Naive thymus-derived CD4-positive, alpha-beta T cell (primary cell): ENCODE measurements around the gene TSHZ2. TPM values are rescaled to one million over a fixed set of nuclear protein-coding genes. Genes with fewer than 3 reads are reported as not detected.

Experiments used
- ATAC-seq: fragments of 150-1000 bp; cut with Tn5 transposase; 2 replicates; pipeline ENCODE4 v1.10.0; 2021; ENCODE audit warnings: mild to moderate bottlenecking, moderate library complexity
- CTCF ChIA-PET: fragments of 350-600 bp; sonication (Branson Sonifier 250); formaldehyde crosslinking; loops from one replicate; lab custom pipeline; 2021; ENCODE audit warnings: antibody characterized with exemption; lab: Charles Lee
- POLR2A ChIA-PET: fragments of 350-600 bp; sonication (Branson Sonifier 250); formaldehyde crosslinking; loops from one replicate; lab custom pipeline; 2021; ENCODE audit warnings: antibody characterized with exemption, inconsistent platforms; lab: Charles Lee
- DNase-seq, 9 donors: peaks; one replicate each; pipeline versions ENCODE4 v3.0.0 to v3.0.0-alpha.2; 2020 to 2022; ENCODE audit warnings: mixed read lengths in 1 of 9
- H3K27ac ChIP-seq: one replicate; pipeline ENCODE4 v1.7.0; 2013; ENCODE audit warnings: mild to moderate bottlenecking, low read depth, low read length, moderate library complexity
- H3K27me3 ChIP-seq, 2 donors: one replicate each; pipeline ENCODE4 v1.7.0; 2013; ENCODE audit warnings: low read length in 2 of 2, mild to moderate bottlenecking in 2 of 2, moderate library complexity in 2 of 2; ENCODE audit not compliant: control insufficient read depth in 2 of 2, insufficient read depth in 2 of 2
- H3K36me3 ChIP-seq, 3 experiments: 1 replicate in 2 of 3; 2 replicates in 1 of 3; pipeline ENCODE4 v1.7.0; 2013; ENCODE audit warnings: low read length in 3 of 3, mild to moderate bottlenecking in 3 of 3, moderate library complexity in 1 of 3; ENCODE audit not compliant: insufficient read depth in 3 of 3, control insufficient read depth in 2 of 3
- H3K4me1 ChIP-seq, 2 donors: one replicate each; pipeline ENCODE4 v1.7.0; 2013; ENCODE audit warnings: low read length in 2 of 2, mild to moderate bottlenecking in 2 of 2, moderate library complexity in 1 of 2; ENCODE audit not compliant: control insufficient read depth in 2 of 2, insufficient read depth in 2 of 2
- H3K4me3 ChIP-seq: 2 replicates; pipeline ENCODE4 v1.7.0; 2013; ENCODE audit warnings: mild to moderate bottlenecking, low read length
- H3K9me3 ChIP-seq, 3 experiments: 1 replicate in 2 of 3; 2 replicates in 1 of 3; pipeline ENCODE4 v1.7.0; 2013; ENCODE audit warnings: low read length in 3 of 3; ENCODE audit not compliant: control insufficient read depth in 2 of 3
- H3K27ac Mint-ChIP-seq, 9 donors: one replicate each; pipeline ENCODE4 v1.8.0; 2020 to 2022; ENCODE audit warnings: mixed read lengths in 9 of 9, mild to moderate bottlenecking in 8 of 9, moderate library complexity in 5 of 9, inconsistent platforms in 2 of 9
- H3K27me3 Mint-ChIP-seq, 5 donors: one replicate each; pipeline ENCODE4 v1.8.0; 2021 to 2022; ENCODE audit warnings: mixed read lengths in 5 of 5, mild to moderate bottlenecking in 1 of 5
- H3K36me3 Mint-ChIP-seq, 5 donors: one replicate each; pipeline ENCODE4 v1.8.0; 2020 to 2022; ENCODE audit warnings: mixed read lengths in 5 of 5, mild to moderate bottlenecking in 3 of 5, inconsistent platforms in 1 of 5
- H3K4me1 Mint-ChIP-seq, 7 donors: one replicate each; pipeline ENCODE4 v1.8.0; 2020 to 2022; ENCODE audit warnings: mixed read lengths in 7 of 7, mild to moderate bottlenecking in 3 of 7, inconsistent platforms in 1 of 7
- H3K4me3 Mint-ChIP-seq, 10 donors: one replicate each; pipeline ENCODE4 v1.8.0; 2020 to 2022; ENCODE audit warnings: mild to moderate bottlenecking in 10 of 10, mixed read lengths in 10 of 10, moderate library complexity in 6 of 10, inconsistent platforms in 2 of 10
- H3K9me3 Mint-ChIP-seq, 11 donors: one replicate each; pipeline ENCODE4 v1.8.0; 2020 to 2022; ENCODE audit warnings: mixed read lengths in 11 of 11, mild to moderate bottlenecking in 4 of 11, inconsistent platforms in 1 of 11, moderate library complexity in 1 of 11
- intact Hi-C, 2 donors: fragments of 100-400 bp; cut with micrococcal nuclease; formaldehyde crosslinking; loops; one replicate each; pipeline ENCODE4 v1.15.1; 2023
- polyA plus RNA-seq, 2 donors: library from polyadenylated mRNA; unstranded; fragments of 300-500 nt; fragmentation: Illumina TruSeq; gene quantifications; one replicate each; pipeline ENCODE4 v1.2.3, GENCODE V29; 2021
- total RNA-seq, 6 experiments: library from RNA in 5 of 6; stranded (reverse) in 5 of 6; gene quantifications; 1 replicate in 5 of 6; 2 replicates in 1 of 6; pipeline ENCODE4 v1.2.3 and lab custom pipeline; 2021 to 2026

TSHZ2 gene
- total and polyA plus RNA-seq, 7 experiments from 2014 or later: 6.0 to 84.5 (median 42.5) TPM

- H3K4me1 ChIP-seq: no peaks in the 10 kb centered on the region
- no peaks in the 10 kb centered on the region for H3K27me3 ChIP-seq
- DNase-seq: no peak
- ChIA-PET POLR2A (no interaction called here), CTCF (no interaction called here)
- Mint-ChIP-seq H3K4me3 (no peak overlapping the region), H3K27me3 (no peaks in the 10 kb centered on the region), H3K27ac (no peak overlapping the region), H3K36me3 (peaks cover 31 to 73% (median 45%) of the 10 kb centered on the region in 5 donors), H3K4me1 (peaks cover 0 to 10% (median 0%) of the 10 kb centered on the region in 7 donors), H3K9me3 (peaks cover 11 to 41% (median 27%) of the 10 kb centered on the region in 11 donors)
- no peak for ATAC-seq
- intact Hi-C loops: no loop called here
- no peak overlapping the region for H3K4me3 ChIP-seq
- H3K36me3 ChIP-seq: peaks cover 0 to 3% (median 0%) of the 10 kb centered on the region in 3 experiments
- H3K9me3 ChIP-seq: peaks cover 0 to 33% (median 17%) of the 10 kb centered on the region in 3 experiments
- no peak overlapping the region for H3K27ac ChIP-seq
These were observed 472.4 kb downstream of the TSHZ2 start for GRCh38 chr20:53444401-53445149.

- H3K4me1 ChIP-seq: no peaks in the 10 kb centered on the region
- POLR2A ChIA-PET: no interaction called here
- no peak for DNase-seq
- ATAC-seq: no peak
- no peaks in the 10 kb centered on the region for H3K27me3 ChIP-seq
- H3K36me3 ChIP-seq: peaks cover 0 to 3% (median 0%) of the 10 kb centered on the region in 3 experiments
- peaks cover 14 to 48% (median 30%) of the 10 kb centered on the region in 11 donors for H3K9me3 Mint-ChIP-seq
- H3K4me1 Mint-ChIP-seq: peaks cover 0 to 10% (median 0%) of the 10 kb centered on the region in 7 donors
- no peak overlapping the region for H3K27ac ChIP-seq
- peaks cover 0 to 40% (median 17%) of the 10 kb centered on the region in 3 experiments for H3K9me3 ChIP-seq
- CTCF ChIA-PET: no interaction called here
- H3K36me3 Mint-ChIP-seq: peaks cover 35 to 73% (median 47%) of the 10 kb centered on the region in 5 donors
- intact Hi-C loops: no loop called here
- H3K27me3 Mint-ChIP-seq: no peaks in the 10 kb centered on the region
- H3K27ac Mint-ChIP-seq: no peak overlapping the region
- H3K4me3 ChIP-seq: no peak overlapping the region
- H3K4me3 Mint-ChIP-seq: no peak overlapping the region
These were observed 473.2 kb downstream of the TSHZ2 start for GRCh38 chr20:53445321-53445731.

- no peak for ATAC-seq
- intact Hi-C loops: no loop called here
- Mint-ChIP-seq H3K4me1 (peaks cover 0 to 10% (median 0%) of the 10 kb centered on the region in 7 donors), H3K36me3 (peaks cover 35 to 75% (median 45%) of the 10 kb centered on the region in 5 donors), H3K27me3 (no peaks in the 10 kb centered on the region), H3K9me3 (peaks cover 14 to 55% (median 34%) of the 10 kb centered on the region in 11 donors), H3K4me3 (no peak overlapping the region), H3K27ac (no peak overlapping the region)
- no peaks in the 10 kb centered on the region for H3K4me1 ChIP-seq
- POLR2A ChIA-PET: no interaction called here
- CTCF ChIA-PET: interaction anchor here (0.7 kb wide), 1 partner anchor 525 kb away, joined by 4 read pairs; no protein-coding TSS in a partner anchor
- H3K36me3 ChIP-seq: no peaks in the 10 kb centered on the region
- no peak overlapping the region for H3K4me3 ChIP-seq
- H3K9me3 ChIP-seq: peaks cover 0 to 41% (median 17%) of the 10 kb centered on the region in 3 experiments
- H3K27ac ChIP-seq: no peak overlapping the region
- H3K27me3 ChIP-seq: no peaks in the 10 kb centered on the region
- DNase-seq: no peak
These were observed 473.8 kb downstream of the TSHZ2 start for GRCh38 chr20:53445932-53446331.

GRCh38 chr20:53447316-53447715 lies 475.2 kb downstream of the TSHZ2 start:
- Mint-ChIP-seq H3K9me3 (peaks cover 14 to 65% (median 37%) of the 10 kb centered on the region in 11 donors), H3K4me3 (no peak overlapping the region), H3K36me3 (peaks cover 35 to 78% (median 54%) of the 10 kb centered on the region in 5 donors), H3K4me1 (peaks cover 0 to 10% (median 0%) of the 10 kb centered on the region in 7 donors), H3K27ac (no peak overlapping the region), H3K27me3 (no peaks in the 10 kb centered on the region)
- intact Hi-C loops: no loop called here
- no peak for ATAC-seq
- Histone ChIP-seq H3K9me3 (peaks cover 0 to 41% (median 17%) of the 10 kb centered on the region in 3 experiments), H3K27ac (no peak overlapping the region), H3K4me1 (no peaks in the 10 kb centered on the region), H3K36me3 (no peaks in the 10 kb centered on the region), H3K27me3 (no peaks in the 10 kb centered on the region), H3K4me3 (no peak overlapping the region)
- CTCF ChIA-PET: no interaction called here
- POLR2A ChIA-PET: no interaction called here
- no peak for DNase-seq

- Mint-ChIP-seq H3K27ac (no peak overlapping the region), H3K4me3 (no peak overlapping the region), H3K9me3 (peaks cover 20 to 75% (median 39%) of the 10 kb centered on the region in 11 donors), H3K27me3 (no peaks in the 10 kb centered on the region), H3K36me3 (peaks cover 35 to 75% (median 52%) of the 10 kb centered on the region in 5 donors), H3K4me1 (peaks cover 0 to 6% (median 0%) of the 10 kb centered on the region in 7 donors)
- ATAC-seq (no peak), DNase-seq (no peak)
- no peak overlapping the region for H3K4me3 ChIP-seq
- no peak overlapping the region for H3K27ac ChIP-seq
- ChIA-PET POLR2A (interaction anchor here (0.7 kb wide), 1 partner anchor 232 kb away, joined by 3 read pairs; no protein-coding TSS in a partner anchor), CTCF (no interaction called here)
- no peaks in the 10 kb centered on the region for H3K27me3 ChIP-seq
- no peaks in the 10 kb centered on the region for H3K4me1 ChIP-seq
- peaks cover 0 to 41% (median 17%) of the 10 kb centered on the region in 3 experiments for H3K9me3 ChIP-seq
- no peaks in the 10 kb centered on the region for H3K36me3 ChIP-seq
- intact Hi-C loops: loop anchor here in 1 of 2 donors (1.0 kb wide), 1 partner anchor 19 kb away; no protein-coding TSS in a partner anchor
These were observed 476.3 kb downstream of the TSHZ2 start for GRCh38 chr20:53448426-53448825.

- peaks cover 20 to 79% (median 40%) of the 10 kb centered on the region in 11 donors for H3K9me3 Mint-ChIP-seq
- Histone ChIP-seq H3K27ac (no peak overlapping the region), H3K4me3 (no peak overlapping the region), H3K36me3 (no peaks in the 10 kb centered on the region), H3K9me3 (peaks cover 0 to 41% (median 17%) of the 10 kb centered on the region in 3 experiments), H3K4me1 (no peaks in the 10 kb centered on the region), H3K27me3 (no peaks in the 10 kb centered on the region)
- no peaks in the 10 kb centered on the region for H3K27me3 Mint-ChIP-seq
- POLR2A ChIA-PET: no interaction called here
- H3K27ac Mint-ChIP-seq: peak overlapping the region in 1 of 9 donors; percentile 21
- H3K36me3 Mint-ChIP-seq: peaks cover 33 to 74% (median 53%) of the 10 kb centered on the region in 5 donors
- CTCF ChIA-PET: no interaction called here
- H3K4me3 Mint-ChIP-seq: no peak overlapping the region
- ATAC-seq (no peak), DNase-seq (no peak)
- intact Hi-C loops: loop anchor here in 1 of 2 donors (1.0 kb wide), 1 partner anchor 18 kb away; no protein-coding TSS in a partner anchor
- H3K4me1 Mint-ChIP-seq: peaks cover 0 to 6% (median 0%) of the 10 kb centered on the region in 7 donors
These were observed 476.7 kb downstream of the TSHZ2 start for GRCh38 chr20:53448875-53449274.
